Esophagus muscularis mucosa (tissue), 4 donors: ENCODE measurements around the gene CLIC4.

Experiments
- CTCF ChIP-seq, 3 experiments: fragments of 200-600 bp in 2 of 3; fragments of 450-650 bp in 1 of 3; sonication (generic) in 2 of 3; IDR thresholded peaks; one replicate each; pipeline ENCODE4 v1.5.1; 2017 to 2019; ENCODE audit warnings: antibody characterized with exemption in 3 of 3, mild to moderate bottlenecking in 2 of 3, moderate library complexity in 1 of 3
- EP300 ChIP-seq: sonication (generic); formaldehyde crosslinking; IDR thresholded peaks from one replicate; pipeline ENCODE4 v1.6.1; 2017; ENCODE audit warnings: antibody characterized with exemption
- POLR2A ChIP-seq: fragments of 450-650 bp; IDR thresholded peaks from one replicate; pipeline ENCODE4 v1.6.1; 2017; ENCODE audit warnings: antibody characterized with exemption, moderate library complexity, mild to moderate bottlenecking, low read depth
- POLR2AphosphoS5 ChIP-seq, 2 donors: sonication (generic); formaldehyde crosslinking; IDR thresholded peaks; one replicate each; pipeline ENCODE4 v1.6.1; 2017; ENCODE audit warnings: antibody characterized with exemption in 2 of 2

- no peak for TF ChIP-seq POLR2A
- no peak for TF ChIP-seq CTCF (IDR thresholded peaks at IDR 0.05)
- TF ChIP-seq POLR2AphosphoS5 (IDR thresholded peaks at IDR 0.05): no peak
- TF ChIP-seq EP300: no peak
Observed at GRCh38 chr1:24856787-24857506, 111.7 kb downstream of the CLIC4 start.
